ENCODE data around the gene NPC1.

- TF ChIP-seq CTCF (IDR thresholded peaks at IDR 0.05; ENCODE audit: insufficient read depth, low read depth, low read length) (no peak), EZH2 (IDR thresholded peaks at IDR 0.05; ENCODE audit: insufficient read depth, low read length) (no peak)
Observed at GRCh38 chr18:23567671-23568070, 18.6 kb downstream of the NPC1 start.

All from astrocyte (in vitro differentiated cells and primary cell).